Measurements from ENCODE around the gene NUP98. TPM values are rescaled to one million over a fixed set of nuclear protein-coding genes. Genes with fewer than 3 reads are reported as not detected.

Gene NUP98
- total and polyA plus RNA-seq, 2 of the 13 experiments (the other 11 are each of a cell fraction or from before 2014, with no cell fraction given) = 76.6 to 85.3 TPM

DNA sequence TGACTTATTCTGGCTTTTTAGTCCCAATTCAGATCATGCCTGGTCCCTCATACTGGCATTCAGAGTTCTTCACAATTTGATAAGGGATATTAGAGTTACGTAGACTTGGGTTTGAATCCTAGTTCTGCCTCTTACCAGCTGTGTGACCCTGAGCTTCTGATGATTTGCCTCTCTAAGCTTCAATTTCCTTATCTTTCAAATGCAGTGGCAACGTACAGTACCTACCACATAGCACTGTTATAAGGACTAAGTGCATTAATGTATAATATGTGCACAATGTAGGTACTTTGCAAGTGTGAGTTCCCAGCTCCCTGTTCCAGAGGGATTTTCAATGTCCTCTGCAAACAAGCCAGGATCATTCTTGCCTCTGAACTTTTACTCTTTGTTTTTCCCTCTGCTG is 36.1 kb upstream of the NUP98 start:
- in situ Hi-C loops (cut with HindIII; ENCODE audit: extremely low pct_ligation_motif_present, low pct_unique_long_range_greater_than_20kb) (no loop called here), intact Hi-C loops (cut with micrococcal nuclease; ENCODE audit: unreplicated experiment) (no loop called here)
- Histone ChIP-seq H3K27ac (ENCODE audit: extremely low read length, insufficient read depth, low read length) (no peak overlapping the region), H3K4me2 (ENCODE audit: low read depth, low read length) (no peak overlapping the region), H3K4me3 (replicated peaks in 1 of 3; ENCODE audit: insufficient read depth in 1 of 3, low read depth in 2 of 3, low read length in 3 of 3) (no peak overlapping the region), H3K36me3 (replicated peaks in 1 of 2; ENCODE audit: control insufficient read depth in 1 of 2, insufficient read depth in 2 of 2, low read length in 2 of 2) (peaks cover 4 to 13% of the 10 kb centered on the region in 2 experiments; a peak in 4 of 5 replicates), H2AFZ (ENCODE audit: low read length) (no peak overlapping the region), H3K79me2 (ENCODE audit: insufficient read depth, low read length) (peaks cover 17% of the 10 kb centered on the region), H3K4me1 (ENCODE audit: insufficient read depth, low read length) (peaks cover 47% of the 10 kb centered on the region), H3K9ac (ENCODE audit: insufficient read depth, low read depth, low read length) (no peak overlapping the region), H3K27me3 (ENCODE audit: control insufficient read depth in 1 of 2, insufficient read depth in 2 of 2, low read length in 2 of 2) (no peaks in the 10 kb centered on the region), H4K20me1 (ENCODE audit: insufficient read depth, low read length) (no peaks in the 10 kb centered on the region; the same call in 1 of the 2 replicates), H3K9me3 (ENCODE audit: low read length) (no peaks in the 10 kb centered on the region)
- ATAC-seq = no peak
- BruUV-seq (replicated peaks) = no TSS peak
- no peak for FAIRE-seq
- no peak for DNase-seq (ENCODE audit: low spot score)
- ChIA-PET CTCF (ENCODE audit: low intra/inter-chr PET ratio, low total read pairs) (no interaction called here), POLR2A (interaction anchor here (1.2 kb wide), 1 partner anchor 8 kb away, joined by 5 read pairs; the partner anchor contains the start of gene RHOG)
- TF ChIP-seq ZFP37 (CRISPR knock-in tag; IDR thresholded peaks at IDR 0.05; ENCODE audit: borderline replicate concordance) (no peak), ZNF264 (CRISPR knock-in tag; IDR thresholded peaks at IDR 0.05) (no peak), ZFYVE20 (CRISPR knock-in tag; IDR thresholded peaks at IDR 0.05; ENCODE audit: borderline replicate concordance, low read depth) (no peak)
- TF ChIP-seq, protein P1, sequence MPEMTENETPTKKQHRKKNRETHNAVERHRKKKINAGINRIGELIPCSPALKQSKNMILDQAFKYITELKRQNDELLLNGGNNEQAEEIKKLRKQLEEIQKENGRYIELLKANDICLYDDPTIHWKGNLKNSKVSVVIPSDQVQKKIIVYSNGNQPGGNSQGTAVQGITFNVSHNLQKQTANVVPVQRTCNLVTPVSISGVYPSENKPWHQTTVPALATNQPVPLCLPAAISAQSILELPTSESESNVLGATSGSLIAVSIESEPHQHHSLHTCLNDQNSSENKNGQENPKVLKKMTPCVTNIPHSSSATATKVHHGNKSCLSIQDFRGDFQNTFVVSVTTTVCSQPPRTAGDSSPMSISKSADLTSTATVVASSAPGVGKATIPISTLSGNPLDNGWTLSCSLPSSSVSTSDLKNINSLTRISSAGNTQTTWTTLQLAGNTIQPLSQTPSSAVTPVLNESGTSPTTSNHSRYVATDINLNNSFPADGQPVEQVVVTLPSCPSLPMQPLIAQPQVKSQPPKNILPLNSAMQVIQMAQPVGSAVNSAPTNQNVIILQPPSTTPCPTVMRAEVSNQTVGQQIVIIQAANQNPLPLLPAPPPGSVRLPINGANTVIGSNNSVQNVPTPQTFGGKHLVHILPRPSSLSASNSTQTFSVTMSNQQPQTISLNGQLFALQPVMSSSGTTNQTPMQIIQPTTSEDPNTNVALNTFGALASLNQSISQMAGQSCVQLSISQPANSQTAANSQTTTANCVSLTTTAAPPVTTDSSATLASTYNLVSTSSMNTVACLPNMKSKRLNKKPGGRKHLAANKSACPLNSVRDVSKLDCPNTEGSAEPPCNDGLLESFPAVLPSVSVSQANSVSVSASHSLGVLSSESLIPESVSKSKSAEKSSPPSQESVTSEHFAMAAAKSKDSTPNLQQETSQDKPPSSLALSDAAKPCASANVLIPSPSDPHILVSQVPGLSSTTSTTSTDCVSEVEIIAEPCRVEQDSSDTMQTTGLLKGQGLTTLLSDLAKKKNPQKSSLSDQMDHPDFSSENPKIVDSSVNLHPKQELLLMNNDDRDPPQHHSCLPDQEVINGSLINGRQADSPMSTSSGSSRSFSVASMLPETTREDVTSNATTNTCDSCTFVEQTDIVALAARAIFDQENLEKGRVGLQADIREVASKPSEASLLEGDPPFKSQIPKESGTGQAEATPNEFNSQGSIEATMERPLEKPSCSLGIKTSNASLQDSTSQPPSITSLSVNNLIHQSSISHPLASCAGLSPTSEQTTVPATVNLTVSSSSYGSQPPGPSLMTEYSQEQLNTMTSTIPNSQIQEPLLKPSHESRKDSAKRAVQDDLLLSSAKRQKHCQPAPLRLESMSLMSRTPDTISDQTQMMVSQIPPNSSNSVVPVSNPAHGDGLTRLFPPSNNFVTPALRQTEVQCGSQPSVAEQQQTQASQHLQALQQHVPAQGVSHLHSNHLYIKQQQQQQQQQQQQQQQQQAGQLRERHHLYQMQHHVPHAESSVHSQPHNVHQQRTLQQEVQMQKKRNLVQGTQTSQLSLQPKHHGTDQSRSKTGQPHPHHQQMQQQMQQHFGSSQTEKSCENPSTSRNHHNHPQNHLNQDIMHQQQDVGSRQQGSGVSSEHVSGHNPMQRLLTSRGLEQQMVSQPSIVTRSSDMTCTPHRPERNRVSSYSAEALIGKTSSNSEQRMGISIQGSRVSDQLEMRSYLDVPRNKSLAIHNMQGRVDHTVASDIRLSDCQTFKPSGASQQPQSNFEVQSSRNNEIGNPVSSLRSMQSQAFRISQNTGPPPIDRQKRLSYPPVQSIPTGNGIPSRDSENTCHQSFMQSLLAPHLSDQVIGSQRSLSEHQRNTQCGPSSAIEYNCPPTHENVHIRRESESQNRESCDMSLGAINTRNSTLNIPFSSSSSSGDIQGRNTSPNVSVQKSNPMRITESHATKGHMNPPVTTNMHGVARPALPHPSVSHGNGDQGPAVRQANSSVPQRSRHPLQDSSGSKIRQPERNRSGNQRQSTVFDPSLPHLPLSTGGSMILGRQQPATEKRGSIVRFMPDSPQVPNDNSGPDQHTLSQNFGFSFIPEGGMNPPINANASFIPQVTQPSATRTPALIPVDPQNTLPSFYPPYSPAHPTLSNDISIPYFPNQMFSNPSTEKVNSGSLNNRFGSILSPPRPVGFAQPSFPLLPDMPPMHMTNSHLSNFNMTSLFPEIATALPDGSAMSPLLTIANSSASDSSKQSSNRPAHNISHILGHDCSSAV (CRISPR knock-in tag; IDR thresholded peaks at IDR 0.05; ENCODE audit: borderline replicate concordance) = no peak
- WGBS (ENCODE audit: low lambda C conversion rate) = 93% methylated on average over 2 of the region's 2 CpGs
